Measurements from ENCODE around the gene ZPBP. TPM values are rescaled to one million over a fixed set of nuclear protein-coding genes. Genes with fewer than 3 reads are reported as not detected.

ZPBP gene, protein sequence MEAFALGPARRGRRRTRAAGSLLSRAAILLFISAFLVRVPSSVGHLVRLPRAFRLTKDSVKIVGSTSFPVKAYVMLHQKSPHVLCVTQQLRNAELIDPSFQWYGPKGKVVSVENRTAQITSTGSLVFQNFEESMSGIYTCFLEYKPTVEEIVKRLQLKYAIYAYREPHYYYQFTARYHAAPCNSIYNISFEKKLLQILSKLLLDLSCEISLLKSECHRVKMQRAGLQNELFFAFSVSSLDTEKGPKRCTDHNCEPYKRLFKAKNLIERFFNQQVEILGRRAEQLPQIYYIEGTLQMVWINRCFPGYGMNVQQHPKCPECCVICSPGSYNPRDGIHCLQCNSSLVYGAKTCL
- total RNA-seq (2013), result not detected
- polyA plus RNA-seq (not detected), polyA minus RNA-seq (not detected in 2 replicates), total RNA-seq (0 to 2.1 (median 0.04) reads per million in 11 experiments)

DNA sequence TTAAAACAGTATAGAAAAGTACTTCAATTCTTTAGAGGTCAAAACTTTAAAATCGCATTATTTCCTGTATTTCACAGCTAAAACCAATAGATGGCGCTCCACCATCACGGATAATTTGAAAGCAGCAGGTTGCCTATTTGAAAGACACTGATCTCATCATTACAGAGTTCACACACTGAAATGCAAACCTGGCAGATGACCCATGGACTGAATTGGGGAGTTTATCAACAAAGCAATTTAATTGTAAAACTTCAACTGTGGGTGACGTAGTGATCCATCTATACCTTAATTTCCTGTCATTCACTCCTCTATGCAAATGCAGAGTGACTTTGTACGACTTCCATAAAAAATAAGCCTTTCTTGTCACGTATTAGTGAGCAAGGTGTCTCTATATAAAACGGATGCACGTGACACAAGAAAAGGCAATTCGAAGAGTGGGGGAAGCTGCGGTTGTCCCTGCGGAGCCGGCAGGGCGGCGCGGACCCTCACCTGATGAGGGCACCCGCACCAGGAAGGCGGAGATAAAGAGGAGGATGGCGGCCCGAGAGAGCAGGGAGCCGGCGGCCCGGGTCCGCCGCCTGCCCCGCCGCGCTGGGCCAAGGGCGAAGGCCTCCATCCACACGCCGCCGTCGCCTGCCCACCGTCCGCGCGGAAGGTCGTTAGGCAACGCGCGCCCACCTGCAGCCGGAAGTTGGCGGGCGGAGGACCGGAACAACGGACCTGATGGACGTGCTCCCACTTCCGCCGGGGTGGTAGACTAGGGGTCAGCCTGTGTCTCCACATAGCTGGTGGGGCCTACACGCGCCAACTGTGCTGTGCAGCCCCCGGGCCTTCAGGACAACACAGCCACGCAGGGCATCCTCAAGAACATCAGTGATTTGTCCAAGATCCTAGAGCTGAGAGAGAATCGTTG lies at the start of gene ZPBP:
ZPBP (minus strand) TSS at position 668 of the 913 bp plus-strand sequence; CDS start at position 616, 52 bp downstream.
- Mint-ChIP-seq H3K4me1 (peaks cover 10% of the 10 kb centered on the region), H3K27ac (peak within 1 kb of the TSS in 1 of 7 donors; percentile 20)
- H3K27ac ChIP-seq (ENCODE audit: low read depth in 1 of 2, low read length in 2 of 2), result no peak within 1 kb of the TSS

More for the DNA sequence above, at the start of gene ZPBP:
- no peaks in the 10 kb centered on the region for H3K9me3 ChIP-seq (replicated peaks in 1 of 2; ENCODE audit: control insufficient read depth in 1 of 2, insufficient read depth in 1 of 2, low read length in 2 of 2)
- H3K27me3 Mint-ChIP-seq (ENCODE audit: low read depth in 3 of 3), result peaks cover 0 to 10% (median 3%) of the 10 kb centered on the region in 3 donors
- no peaks in the 10 kb centered on the region for H4K20me1 ChIP-seq (ENCODE audit: insufficient read depth, low read length)
- intact Hi-C loops (cut with micrococcal nuclease), result loop anchor here (5.0 to 10.0 kb wide), 2 partner anchors 972 to 1069 kb away; no protein-coding TSS in a partner anchor
- H3K4me2 ChIP-seq (replicated peaks; ENCODE audit: extremely low read depth, low read length, poor library complexity, severe bottlenecking), result peak within 1 kb of the TSS; percentile 87
- TF ChIP-seq, protein P1, sequence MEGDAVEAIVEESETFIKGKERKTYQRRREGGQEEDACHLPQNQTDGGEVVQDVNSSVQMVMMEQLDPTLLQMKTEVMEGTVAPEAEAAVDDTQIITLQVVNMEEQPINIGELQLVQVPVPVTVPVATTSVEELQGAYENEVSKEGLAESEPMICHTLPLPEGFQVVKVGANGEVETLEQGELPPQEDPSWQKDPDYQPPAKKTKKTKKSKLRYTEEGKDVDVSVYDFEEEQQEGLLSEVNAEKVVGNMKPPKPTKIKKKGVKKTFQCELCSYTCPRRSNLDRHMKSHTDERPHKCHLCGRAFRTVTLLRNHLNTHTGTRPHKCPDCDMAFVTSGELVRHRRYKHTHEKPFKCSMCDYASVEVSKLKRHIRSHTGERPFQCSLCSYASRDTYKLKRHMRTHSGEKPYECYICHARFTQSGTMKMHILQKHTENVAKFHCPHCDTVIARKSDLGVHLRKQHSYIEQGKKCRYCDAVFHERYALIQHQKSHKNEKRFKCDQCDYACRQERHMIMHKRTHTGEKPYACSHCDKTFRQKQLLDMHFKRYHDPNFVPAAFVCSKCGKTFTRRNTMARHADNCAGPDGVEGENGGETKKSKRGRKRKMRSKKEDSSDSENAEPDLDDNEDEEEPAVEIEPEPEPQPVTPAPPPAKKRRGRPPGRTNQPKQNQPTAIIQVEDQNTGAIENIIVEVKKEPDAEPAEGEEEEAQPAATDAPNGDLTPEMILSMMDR (IDR thresholded peaks at IDR 0.05), result peak; percentile 86
- H3K36me3 Mint-ChIP-seq, result no peaks in the 10 kb centered on the region
- no peaks in the 10 kb centered on the region for H3K36me3 ChIP-seq (replicated peaks in 1 of 2; ENCODE audit: control insufficient read depth in 1 of 2, insufficient read depth in 2 of 2, low read length in 2 of 2)
- H3K9ac ChIP-seq (ENCODE audit: insufficient read depth, low read length, poor library complexity, severe bottlenecking), result peak within 1 kb of the TSS; percentile 44
- 18% methylated on average over 47 of the region's 53 CpGs for WGBS (ENCODE audit: insufficient coverage)
- H3K9me3 Mint-ChIP-seq, result peaks cover 0 to 6% (median 0%) of the 10 kb centered on the region in 7 donors
- H2AFZ ChIP-seq (ENCODE audit: insufficient read depth, low read depth, low read length, poor library complexity, severe bottlenecking), result peak within 1 kb of the TSS; percentile 87
- H3K4me3 Mint-ChIP-seq, result peak within 1 kb of the TSS; percentile 81 to 91
- peak; percentile 35 to 47 (median 44) for DNase-seq
- peak within 1 kb of the TSS; percentile 40 to 68 (median 47) for H3K4me3 ChIP-seq (replicated peaks in 1 of 3; ENCODE audit: low read depth in 2 of 3, low read length in 3 of 3)
- peaks cover 8 to 10% of the 10 kb centered on the region in 2 donors for H3K4me1 ChIP-seq (ENCODE audit: control insufficient read depth in 1 of 2, insufficient read depth in 2 of 2, low read length in 2 of 2)
- no peaks in the 10 kb centered on the region for H3K79me2 ChIP-seq (ENCODE audit: insufficient read depth, low read length)
- no peaks in the 10 kb centered on the region for H3K27me3 ChIP-seq (ENCODE audit: control insufficient read depth in 2 of 2, insufficient read depth in 2 of 2, low read length in 2 of 2)
